Measurements from ENCODE around the gene RASA3.

- TF ChIP-seq CTCF (conservative IDR thresholded peaks at IDR 0.05; ENCODE audit: low read depth, low read length) (no peak), POLR2A (IDR thresholded peaks at IDR 0.05; ENCODE audit: low read depth, low read length) (no peak), RAD21 (IDR thresholded peaks at IDR 0.05; ENCODE audit: low read length) (no peak), SMC3 (IDR thresholded peaks at IDR 0.05; ENCODE audit: low read depth, low read length) (no peak), USF2 (IDR thresholded peaks at IDR 0.05; ENCODE audit: low read depth, low read length) (no peak), CEBPB (IDR thresholded peaks at IDR 0.05; ENCODE audit: low read depth, low read length) (no peak), CHD1 (IDR thresholded peaks at IDR 0.05; ENCODE audit: low read depth, low read length) (no peak), BHLHE40 (IDR thresholded peaks at IDR 0.05; ENCODE audit: low read depth, low read length) (no peak), MAFK (IDR thresholded peaks at IDR 0.05; ENCODE audit: low read depth, low read length) (no peak), RCOR1 (IDR thresholded peaks at IDR 0.05; ENCODE audit: insufficient replicate concordance, low read length) (no peak), FOS (IDR thresholded peaks at IDR 0.05; ENCODE audit: low read depth, low read length) (no peak), NFE2L2 (IDR thresholded peaks at IDR 0.05; ENCODE audit: low read depth, low read length) (no peak), MAZ (IDR thresholded peaks at IDR 0.05; ENCODE audit: borderline replicate concordance, low read depth, low read length) (no peak)
Measured at GRCh38 chr13:113996081-113996911, 136.1 kb downstream of the RASA3 start.

Measured in IMR-90 (cell line).